GM12873 (cell line): ENCODE results near the gene AKNAD1.

Experiments used
- TF ChIP-seq, protein P1 (sequence below): IDR thresholded peaks from 2 replicates; pipeline ENCODE4 v1.5.1; 2012; ENCODE audit warnings: low read depth, mild to moderate bottlenecking, moderate library complexity, low read length, control low read depth; ENCODE audit not compliant: insufficient read depth; ENCODE audit errors: missing control alignments

Gene AKNAD1

DNA sequence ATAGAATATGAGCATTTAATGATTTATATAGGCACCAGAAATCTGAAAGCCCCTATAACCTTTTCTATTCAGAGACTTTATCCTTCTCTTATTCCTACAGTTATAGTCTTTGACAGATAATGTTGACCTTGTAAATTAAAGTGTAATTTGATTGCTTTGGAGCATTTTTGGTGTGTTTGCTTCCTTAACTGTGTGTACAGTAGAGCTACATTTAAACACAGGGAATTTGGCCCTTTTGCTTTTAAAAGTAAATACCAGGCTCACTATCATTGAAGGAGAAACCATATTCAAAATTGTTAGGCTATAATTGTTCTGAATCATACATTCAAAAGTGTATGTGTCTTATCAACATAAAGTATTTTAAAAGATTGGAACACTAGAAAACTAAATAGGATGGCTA, 77.4 kb downstream of the AKNAD1 start:
- TF ChIP-seq, protein P1, sequence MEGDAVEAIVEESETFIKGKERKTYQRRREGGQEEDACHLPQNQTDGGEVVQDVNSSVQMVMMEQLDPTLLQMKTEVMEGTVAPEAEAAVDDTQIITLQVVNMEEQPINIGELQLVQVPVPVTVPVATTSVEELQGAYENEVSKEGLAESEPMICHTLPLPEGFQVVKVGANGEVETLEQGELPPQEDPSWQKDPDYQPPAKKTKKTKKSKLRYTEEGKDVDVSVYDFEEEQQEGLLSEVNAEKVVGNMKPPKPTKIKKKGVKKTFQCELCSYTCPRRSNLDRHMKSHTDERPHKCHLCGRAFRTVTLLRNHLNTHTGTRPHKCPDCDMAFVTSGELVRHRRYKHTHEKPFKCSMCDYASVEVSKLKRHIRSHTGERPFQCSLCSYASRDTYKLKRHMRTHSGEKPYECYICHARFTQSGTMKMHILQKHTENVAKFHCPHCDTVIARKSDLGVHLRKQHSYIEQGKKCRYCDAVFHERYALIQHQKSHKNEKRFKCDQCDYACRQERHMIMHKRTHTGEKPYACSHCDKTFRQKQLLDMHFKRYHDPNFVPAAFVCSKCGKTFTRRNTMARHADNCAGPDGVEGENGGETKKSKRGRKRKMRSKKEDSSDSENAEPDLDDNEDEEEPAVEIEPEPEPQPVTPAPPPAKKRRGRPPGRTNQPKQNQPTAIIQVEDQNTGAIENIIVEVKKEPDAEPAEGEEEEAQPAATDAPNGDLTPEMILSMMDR: no peak

DNA sequence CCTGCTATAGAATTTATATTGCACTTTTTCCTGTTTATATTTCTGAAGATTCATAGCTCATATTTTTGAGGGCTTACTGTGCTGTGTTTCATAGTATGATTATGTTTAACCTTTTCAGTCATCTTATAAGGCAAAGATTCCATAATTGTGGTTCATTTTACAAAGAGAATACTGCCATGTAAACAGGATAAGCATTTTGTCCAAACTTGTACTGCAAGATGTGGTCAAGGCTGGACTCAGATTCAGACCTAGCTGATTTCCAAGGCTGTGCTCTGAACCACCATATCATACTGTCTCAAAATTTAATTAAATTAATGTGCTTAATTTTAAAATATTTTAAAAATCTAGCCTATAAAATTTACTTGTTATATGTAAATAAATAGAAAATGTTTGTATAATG, 79.1 kb downstream of the AKNAD1 start:
- TF ChIP-seq, protein P1: no peak

DNA sequence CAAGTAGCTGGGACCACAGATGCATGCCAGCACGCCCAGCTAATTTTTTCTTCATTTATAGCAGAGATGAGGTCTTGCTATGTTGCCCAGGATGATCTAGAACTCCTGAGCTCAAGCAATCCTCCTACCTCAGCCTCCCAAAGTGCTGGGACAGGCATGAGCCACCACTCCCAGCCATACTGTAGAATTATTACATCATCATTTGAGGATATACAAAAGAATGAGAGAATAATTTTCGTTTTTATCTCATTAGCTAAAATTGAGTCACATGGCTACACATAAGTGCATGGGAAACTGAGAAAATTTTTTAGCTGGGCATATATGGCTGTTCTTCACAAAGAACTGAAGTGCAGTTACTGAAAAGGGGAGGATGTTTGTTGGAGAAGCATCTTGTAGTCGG, 89.2 kb downstream of the AKNAD1 start:
- TF ChIP-seq, protein P1: no peak

DNA sequence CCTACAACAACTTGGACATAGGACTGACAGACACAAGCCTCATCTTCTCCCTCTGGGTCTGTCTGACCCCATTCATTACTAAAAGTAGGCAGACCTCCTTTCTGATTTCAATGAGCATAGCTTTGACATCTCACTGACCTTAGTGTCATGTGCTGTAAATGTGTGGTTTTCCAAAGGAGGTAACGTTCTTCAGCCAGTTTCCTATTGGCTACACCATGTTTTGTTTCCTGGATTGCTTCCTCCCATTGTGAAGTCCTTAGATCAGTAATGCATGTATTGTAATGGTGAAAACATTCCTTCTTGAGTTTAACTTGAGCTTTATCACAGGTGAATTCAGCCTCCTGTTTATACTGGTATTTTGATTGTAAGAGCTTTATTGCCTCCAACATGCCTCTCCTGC, 89.8 kb downstream of the AKNAD1 start:
- TF ChIP-seq, protein P1: no peak
